ENCODE results near the gene EEA1.

EEA1 gene

GRCh38 chr12:92747151-92747550 is 181.9 kb downstream of the EEA1 start:
- DNase-seq (ENCODE audit: low read depth) = no peak

GRCh38 chr12:92745856-92746550 is 183.1 kb downstream of the EEA1 start:
- DNase-seq (ENCODE audit: low read depth) = no peak

GRCh38 chr12:92743026-92743425 is 186.1 kb downstream of the EEA1 start:
- DNase-seq (ENCODE audit: low read depth) = no peak

GRCh38 chr12:92740411-92740810 is 188.7 kb downstream of the EEA1 start:
- DNase-seq (ENCODE audit: low read depth) = no peak

- DNase-seq (ENCODE audit: low read depth) = no peak
Measured at GRCh38 chr12:92739113-92739512, 190.0 kb downstream of the EEA1 start.

GRCh38 chr12:92737855-92738850 is 190.9 kb downstream of the EEA1 start:
- no peak for DNase-seq (ENCODE audit: low read depth)

GRCh38 chr12:92736605-92737004 is 192.5 kb downstream of the EEA1 start:
- DNase-seq (ENCODE audit: low read depth) = no peak

- DNase-seq (ENCODE audit: low read depth) = no peak
Measured at GRCh38 chr12:92735131-92735721, 193.9 kb downstream of the EEA1 start.

GRCh38 chr12:92733661-92734060 is 195.4 kb downstream of the EEA1 start:
- DNase-seq (ENCODE audit: low read depth) = no peak

GRCh38 chr12:92733181-92733580 is 195.9 kb downstream of the EEA1 start:
- DNase-seq (ENCODE audit: low read depth) = no peak

GRCh38 chr12:92732716-92733115 is 196.4 kb downstream of the EEA1 start:
- no peak for DNase-seq (ENCODE audit: low read depth)

GRCh38 chr12:92732216-92732615 is 196.9 kb downstream of the EEA1 start:
- DNase-seq (ENCODE audit: low read depth) = no peak

GRCh38 chr12:92730758-92731157 is 198.3 kb downstream of the EEA1 start:
- DNase-seq (ENCODE audit: low read depth) = no peak

- no peak for DNase-seq (ENCODE audit: low read depth)
Measured at GRCh38 chr12:92729773-92730305, 199.3 kb downstream of the EEA1 start.

GRCh38 chr12:92726850-92727249 is 202.2 kb downstream of the EEA1 start:
- DNase-seq (ENCODE audit: low read depth) = no peak

GRCh38 chr12:92722897-92723296 is 206.2 kb downstream of the EEA1 start:
- DNase-seq (ENCODE audit: low read depth) = no peak

- DNase-seq (ENCODE audit: low read depth) = no peak
Measured at GRCh38 chr12:92721656-92722055, 207.4 kb downstream of the EEA1 start.

- no peak for DNase-seq (ENCODE audit: low read depth)
Measured at GRCh38 chr12:92721130-92721529, 208.0 kb downstream of the EEA1 start.
